A549 treated with CORT108297 at 1 μM for 4 hours (cell line): Measurements from ENCODE around the gene PACC1. TPM values are rescaled to one million over a fixed set of nuclear protein-coding genes. Genes with fewer than 3 reads are reported as not detected.

Experiments
- total RNA-seq: library from RNA; stranded (reverse); fragments of 200-300 nt; extraction: Qiagen RNA extraction; gene quantifications from 5 replicates; pipeline ENCODE4 v1.2.3, GENCODE V29; 2022

PACC1 gene
- total RNA-seq, result 16.1 to 23.4 TPM (median 18.8 TPM) in 5 replicates

GRCh38 chr1:212414328-212415106 is at the start of gene PACC1:
TSS of gene PACC1 (minus strand) at chr1:212414886. CDS start at chr1:212414757, 129 bp downstream.

GRCh38 chr1:212432661-212433576 is 18.2 kb upstream of the PACC1 start, which contains the start of gene NENF:
TSS of gene NENF (plus strand) at chr1:212432920. CDS start at chr1:212432944, 24 bp downstream.

Other genes starting within 250 kb of the PACC1 start
- gene PPP2R5A, start 129.5 kb downstream of the PACC1 start, total RNA-seq, result 23.1 to 26.2 TPM (median 24.3 TPM) in 5 replicates
- gene NENF, start 18.0 kb upstream of the PACC1 start, total RNA-seq, result 76.4 to 145 TPM (median 135 TPM) in 5 replicates
- gene ATF3, start 193.9 kb upstream of the PACC1 start, total RNA-seq, result 24.9 to 41.0 TPM (median 38.6 TPM) in 5 replicates